Left lung (tissue), 10 donors: ENCODE measurements around the gene CFAP54. TPM values are rescaled to one million over a fixed set of nuclear protein-coding genes. Genes with fewer than 3 reads are reported as not detected.

Experiments
- ATAC-seq: fragments of 200-7000 bp; cut with Tn5 transposase; one replicate; pipeline ENCODE4 v1.9.1; 2020; ENCODE audit warnings: moderate library complexity
- DNase-seq, 4 donors: peaks; one replicate each; pipeline ENCODE4 v3.0.0-alpha.2; 2013 to 2020
- H3K27ac ChIP-seq, 2 donors: fragments of 200-600 bp; sonication (generic) in 1 of 2; one replicate each; pipeline versions ENCODE4 v1.5.0 to v1.8.0; 2020 to 2021
- H3K27me3 ChIP-seq, 2 donors: fragments of 200-600 bp; sonication (generic) in 1 of 2; one replicate each; pipeline versions ENCODE4 v1.5.0 to v1.8.0; 2020 to 2021
- H3K36me3 ChIP-seq, 2 donors: fragments of 200-600 bp; sonication (generic) in 1 of 2; one replicate each; pipeline versions ENCODE4 v1.5.0 to v1.8.0; 2020 to 2021
- H3K4me1 ChIP-seq, 2 donors: fragments of 200-600 bp; one replicate each; pipeline ENCODE4 v1.8.0; 2021
- H3K4me3 ChIP-seq, 2 donors: fragments of 200-600 bp; sonication (generic) in 1 of 2; one replicate each; pipeline versions ENCODE4 v1.5.0 to v1.8.0; 2020 to 2021; ENCODE audit warnings: mild to moderate bottlenecking in 1 of 2
- H3K9me3 ChIP-seq, 2 donors: fragments of 200-600 bp; sonication (generic) in 1 of 2; one replicate each; pipeline versions ENCODE4 v1.5.0 to v1.8.0; 2020 to 2021
- CTCF ChIP-seq, 2 donors: fragments of 200-600 bp; sonication (generic) in 1 of 2; IDR thresholded peaks; one replicate each; pipeline versions ENCODE4 v1.5.0 to v1.8.0; 2021; ENCODE audit warnings: antibody characterized with exemption in 2 of 2
- intact Hi-C, 2 donors: fragments of 100-400 bp; cut with DNase I; formaldehyde crosslinking; loops; one replicate each; pipeline versions ENCODE4 v1.11.2 to v1.14.2; 2022
- polyA plus RNA-seq, 6 donors: library from polyadenylated mRNA; unstranded; fragments of 120-200 nt; gene quantifications; one replicate each; pipeline ENCODE4 v1.2.1, GENCODE V29; 2013; ENCODE audit not compliant: insufficient read length in 6 of 6
- total RNA-seq, 2 donors: library from RNA; stranded (reverse); fragmentation: NEBNext Ultra II Directional; extraction: Animal tissue kit (Norgen Biotek cat#: 25700); gene quantifications; one replicate each; pipeline ENCODE4 v1.2.1, GENCODE V29; 2021
- donor health status: DM: no; HTN: yes; CAD: no.
- donor health status: DM: no; HTN: no; CAD: no.

Gene CFAP54
- total and polyA plus RNA-seq, 8 donors, result 1.1 to 3.7 (median 2.6) TPM

DNA sequence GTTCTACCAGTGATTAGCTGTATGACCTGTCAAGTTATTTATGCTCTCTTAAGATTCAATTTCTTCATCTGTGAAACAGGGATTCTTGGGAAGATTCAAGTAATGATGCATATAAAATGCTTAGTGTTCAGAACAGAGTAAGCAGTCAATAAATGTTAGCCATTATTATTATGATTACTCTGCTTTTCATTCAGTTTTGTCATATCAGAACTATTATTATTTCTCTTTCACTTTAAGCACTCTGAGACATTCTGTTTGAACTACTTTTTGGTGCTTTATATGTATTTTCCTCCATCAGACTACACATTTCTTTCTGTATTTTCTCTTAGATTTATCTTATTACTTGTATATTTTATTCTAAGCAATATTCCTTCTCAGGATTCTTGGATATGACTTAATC lies 81.2 kb downstream of the CFAP54 start:
- no peaks in the 10 kb centered on the region for H3K9me3 ChIP-seq
- intact Hi-C loops, result loop anchor here in 1 of 2 donors (10.0 kb wide), 1 partner anchor 744 kb away; no protein-coding TSS in a partner anchor
- H3K27me3 ChIP-seq, result no peaks in the 10 kb centered on the region
- no peak overlapping the region for H3K4me3 ChIP-seq
- DNase-seq, result no peak
- H3K36me3 ChIP-seq, result no peaks in the 10 kb centered on the region
- no peak for TF ChIP-seq CTCF (IDR thresholded peaks at IDR 0.05)
- no peaks in the 10 kb centered on the region for H3K4me1 ChIP-seq
- no peak for ATAC-seq
- no peak overlapping the region for H3K27ac ChIP-seq

- TF ChIP-seq CTCF (IDR thresholded peaks at IDR 0.05), result no peak
- Histone ChIP-seq H3K27ac (no peak overlapping the region), H3K9me3 (no peaks in the 10 kb centered on the region), H3K36me3 (no peaks in the 10 kb centered on the region), H3K4me3 (no peak overlapping the region), H3K27me3 (no peaks in the 10 kb centered on the region), H3K4me1 (no peaks in the 10 kb centered on the region)
- intact Hi-C loops, result loop anchor here in 1 of 2 donors (10.0 kb wide), 1 partner anchor 744 kb away; no protein-coding TSS in a partner anchor
- DNase-seq (no peak), ATAC-seq (no peak)
Measured at GRCh38 chr12:96571101-96571862, 81.9 kb downstream of the CFAP54 start.

DNA sequence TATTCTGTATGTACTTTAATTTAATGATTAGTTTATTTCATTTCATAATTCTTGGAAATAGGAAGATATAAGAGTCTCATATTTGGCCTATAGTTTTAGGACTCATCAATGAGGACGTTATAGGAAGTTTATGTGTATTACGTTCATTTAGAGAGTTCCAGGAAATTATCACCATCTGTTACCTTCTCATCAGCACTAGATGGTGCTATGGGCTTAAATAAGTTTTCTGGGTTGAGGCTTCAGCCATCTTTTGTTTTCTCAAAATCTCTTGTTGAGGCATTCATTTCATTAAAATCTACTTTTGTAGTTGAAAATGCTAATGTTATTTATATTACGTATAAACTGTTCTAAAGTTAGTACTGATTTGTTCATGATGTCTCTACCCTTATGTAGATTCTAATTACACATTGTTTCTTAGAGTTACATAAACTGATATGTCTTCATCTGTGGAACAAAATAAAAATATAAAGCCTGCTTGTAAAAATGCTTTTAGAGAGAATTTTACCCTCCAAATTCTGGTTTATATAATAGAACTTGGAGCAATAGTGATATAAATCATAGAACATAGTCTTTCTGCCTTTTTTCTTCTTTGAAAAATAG lies 89.2 kb downstream of the CFAP54 start:
- ATAC-seq, result peak; percentile 85
- Histone ChIP-seq H3K4me1 (no peaks in the 10 kb centered on the region), H3K9me3 (no peaks in the 10 kb centered on the region), H3K27ac (no peak overlapping the region), H3K36me3 (no peaks in the 10 kb centered on the region), H3K4me3 (no peak overlapping the region), H3K27me3 (no peaks in the 10 kb centered on the region)
- TF ChIP-seq CTCF (IDR thresholded peaks at IDR 0.05), result peak; percentile 38 to 53
- peak in 2 of 4 donors; percentile 46 to 67 for DNase-seq
- intact Hi-C loops, result loop anchor here in 1 of 2 donors (10.0 kb wide), 1 partner anchor 736 kb away; no protein-coding TSS in a partner anchor

GRCh38 chr12:96585977-96586376 lies 96.6 kb downstream of the CFAP54 start:
- H3K27ac ChIP-seq, result no peak overlapping the region
- H3K4me1 ChIP-seq, result no peaks in the 10 kb centered on the region
- H3K27me3 ChIP-seq, result no peaks in the 10 kb centered on the region
- H3K4me3 ChIP-seq, result no peak overlapping the region
- no peaks in the 10 kb centered on the region for H3K36me3 ChIP-seq
- no peaks in the 10 kb centered on the region for H3K9me3 ChIP-seq
- no peak for TF ChIP-seq CTCF (IDR thresholded peaks at IDR 0.05)
- ATAC-seq (peak; percentile 52), DNase-seq (no peak)
- intact Hi-C loops, result loop anchor here in 1 of 2 donors (10.0 kb wide), 1 partner anchor 399 kb away; no protein-coding TSS in a partner anchor

DNA sequence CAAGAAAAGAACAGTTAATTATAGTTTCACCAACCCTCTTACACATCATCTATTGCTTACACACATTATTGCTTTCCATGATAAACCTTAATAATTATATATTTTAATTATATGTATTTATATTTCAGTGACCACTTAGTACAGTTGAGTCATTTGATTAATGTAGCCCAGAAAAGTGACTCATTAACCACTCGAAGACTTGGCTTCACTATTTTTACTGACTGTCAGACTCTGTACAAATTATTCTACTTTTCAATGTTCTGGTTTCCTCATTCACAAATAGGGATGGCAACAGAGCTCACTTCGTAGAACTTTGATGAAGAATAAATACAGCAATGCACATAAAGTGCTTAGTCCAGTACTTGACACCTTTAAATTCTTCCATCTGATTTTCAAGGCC lies 98.3 kb downstream of the CFAP54 start:
- no peaks in the 10 kb centered on the region for H3K4me1 ChIP-seq
- DNase-seq (no peak), ATAC-seq (no peak)
- no peak overlapping the region for H3K27ac ChIP-seq
- intact Hi-C loops, result loop anchor here in 1 of 2 donors (10.0 kb wide), 1 partner anchor 397 kb away; no protein-coding TSS in a partner anchor
- TF ChIP-seq CTCF (IDR thresholded peaks at IDR 0.05), result no peak
- H3K36me3 ChIP-seq, result no peaks in the 10 kb centered on the region
- no peaks in the 10 kb centered on the region for H3K9me3 ChIP-seq
- no peak overlapping the region for H3K4me3 ChIP-seq
- H3K27me3 ChIP-seq, result no peaks in the 10 kb centered on the region
